GM19372 (cell line): Measurements from ENCODE around the gene SLC30A3.

Experiments
- ATAC-seq: cut with Tn5 transposase; IDR thresholded peaks from one replicate; pipeline ENCODE4 v1.9.1; 2021; ENCODE audit warnings: mild to moderate bottlenecking, low read depth, moderate library complexity; ENCODE audit not compliant: unreplicated experiment

Gene SLC30A3

GRCh38 chr2:27209621-27210401 lies 53.0 kb downstream of the SLC30A3 start:
- ATAC-seq: no peak

GRCh38 chr2:27208486-27209050 lies 54.3 kb downstream of the SLC30A3 start:
- ATAC-seq: no peak

- no peak for ATAC-seq
These were observed 56.5 kb downstream of the SLC30A3 start for GRCh38 chr2:27206346-27206745.

- ATAC-seq: no peak
These were observed 57.6 kb downstream of the SLC30A3 start for GRCh38 chr2:27205206-27205605.

GRCh38 chr2:27204566-27204965 lies 58.3 kb downstream of the SLC30A3 start:
- ATAC-seq: no peak

GRCh38 chr2:27203741-27204140 lies 59.1 kb downstream of the SLC30A3 start:
- no peak for ATAC-seq
